HepG2 (cell line): ENCODE data around the gene ZFYVE21.

Source experiments
- ATF5 ChIP-seq: sonication (generic); formaldehyde crosslinking; IDR thresholded peaks from 2 replicates; pipeline ENCODE4 v1.4.0; 2020; ENCODE audit warnings: mild to moderate bottlenecking, low read depth, missing genetic modification reagents
- CTCF ChIP-seq: sonication (generic); formaldehyde crosslinking; IDR thresholded peaks from 2 replicates; pipeline ENCODE4 v1.5.0; 2020; ENCODE audit warnings: mild to moderate bottlenecking, missing genetic modification reagents, moderate library complexity
- FOXK2 ChIP-seq: fragments of 450-650 bp; IDR thresholded peaks from 2 replicates; pipeline ENCODE4 v1.6.1; 2016
- JUN ChIP-seq: sonication (generic); formaldehyde crosslinking; IDR thresholded peaks from 2 replicates; pipeline ENCODE4 v1.4.0; 2020; ENCODE audit warnings: mild to moderate bottlenecking, missing genetic modification reagents
- MED1 ChIP-seq: sonication (generic); formaldehyde crosslinking; IDR thresholded peaks from 2 replicates; pipeline ENCODE4 v1.4.0; 2020; ENCODE audit warnings: missing genetic modification reagents
- RFX1 ChIP-seq: fragments of 450-650 bp; IDR thresholded peaks from 2 replicates; pipeline ENCODE4 v1.6.1; 2017
- SUZ12 ChIP-seq: fragments of 150-350 bp; IDR thresholded peaks from 2 replicates; pipeline ENCODE4 v1.6.1; 2014; ENCODE audit warnings: low read depth, low read length
- TCF7 ChIP-seq: sonication (generic); IDR thresholded peaks from 2 replicates; pipeline ENCODE4 v1.6.1; 2016; ENCODE audit warnings: antibody characterized with exemption, low read depth
- ZNF484 ChIP-seq: sonication (generic); formaldehyde crosslinking; IDR thresholded peaks from 2 replicates; pipeline ENCODE4 v1.5.1; 2020; ENCODE audit warnings: mild to moderate bottlenecking, low read depth, missing genetic modification reagents, borderline replicate concordance

- TF ChIP-seq FOXK2: no peak
- no peak for TF ChIP-seq RFX1
- no peak for TF ChIP-seq ZNF484 (CRISPR knock-in tag)
- TF ChIP-seq MED1 (CRISPR knock-in tag): no peak
- no peak for TF ChIP-seq JUN (CRISPR knock-in tag)
- TF ChIP-seq CTCF: no peak
- no peak for TF ChIP-seq SUZ12
- TF ChIP-seq ATF5 (CRISPR knock-in tag): no peak
- no peak for TF ChIP-seq TCF7
Measured at GRCh38 chr14:103693515-103693914, 22.1 kb upstream of the ZFYVE21 start.
